Activated CD4-positive, alpha-beta T cell treated with anti-CD3 and anti-CD28 coated beads, Interleukin-2, amount 10 ng/mL, durations not matched to agents 24 days and 14 days (primary cell): Measurements from ENCODE around the gene RAB5IF. TPM values are rescaled to one million over a fixed set of nuclear protein-coding genes. Genes with fewer than 3 reads are reported as not detected.
"Not testable (repeated sequence)": the region's sequence is repeated elsewhere in the genome, so short reads cannot be mapped to it uniquely, and the experiment has no call there.

Experiments
- DNase-seq: peaks from one replicate; pipeline ENCODE4 v3.0.0; 2022
- H3K27ac Mint-ChIP-seq: one replicate; pipeline ENCODE4 v1.8.0; 2022; ENCODE audit warnings: mild to moderate bottlenecking, mixed read lengths
- H3K27me3 Mint-ChIP-seq: one replicate; pipeline ENCODE4 v1.8.0; 2022; ENCODE audit warnings: mixed read lengths
- H3K36me3 Mint-ChIP-seq: one replicate; pipeline ENCODE4 v1.8.0; 2022; ENCODE audit warnings: low read depth, mild to moderate bottlenecking, mixed read lengths
- H3K4me1 Mint-ChIP-seq: one replicate; pipeline ENCODE4 v1.8.0; 2021; ENCODE audit warnings: mixed read lengths
- H3K4me3 Mint-ChIP-seq: one replicate; pipeline ENCODE4 v1.8.0; 2022; ENCODE audit warnings: mild to moderate bottlenecking, moderate library complexity, mixed read lengths
- H3K9me3 Mint-ChIP-seq: one replicate; pipeline ENCODE4 v1.8.0; 2021; ENCODE audit warnings: mixed read lengths
- intact Hi-C: fragments of 100-400 bp; cut with micrococcal nuclease; formaldehyde crosslinking; loops from one replicate; pipeline ENCODE4 v1.15.1; 2023
- total RNA-seq: library from RNA; stranded (reverse); gene quantifications from 2 replicates; pipeline ENCODE4 v1.2.3, GENCODE V29; 2022

Gene RAB5IF
- total RNA-seq, 1 donor from 2014 or later = 122 TPM

- Mint-ChIP-seq H3K36me3 (peaks cover 66% of the 10 kb centered on the region), H3K9me3 (no peaks in the 10 kb centered on the region), H3K27ac (peak overlapping the region; percentile 62), H3K4me1 (peaks cover 28% of the 10 kb centered on the region), H3K4me3 (no peak overlapping the region), H3K27me3 (no peaks in the 10 kb centered on the region)
- intact Hi-C loops = no loop called here
- DNase-seq = no peak
Observed at GRCh38 chr20:36624944-36625324, 19.4 kb downstream of the RAB5IF start.

- Mint-ChIP-seq H3K27ac (peak overlapping the region; percentile 67), H3K4me3 (no peak overlapping the region), H3K4me1 (peaks cover 40% of the 10 kb centered on the region), H3K36me3 (peaks cover 77% of the 10 kb centered on the region), H3K9me3 (no peaks in the 10 kb centered on the region), H3K27me3 (no peaks in the 10 kb centered on the region)
- intact Hi-C loops = no loop called here
- no peak for DNase-seq
Observed at GRCh38 chr20:36628076-36628475, 22.5 kb downstream of the RAB5IF start.

- peak overlapping the region; percentile 89 for H3K27ac Mint-ChIP-seq
- intact Hi-C loops = no loop called here
- H3K36me3 Mint-ChIP-seq = peaks cover 65% of the 10 kb centered on the region
- H3K4me1 Mint-ChIP-seq = peaks cover 33% of the 10 kb centered on the region
- no peaks in the 10 kb centered on the region for H3K9me3 Mint-ChIP-seq
- H3K4me3 Mint-ChIP-seq = peak overlapping the region; percentile 76
- peak; percentile 84 for DNase-seq
- H3K27me3 Mint-ChIP-seq = no peaks in the 10 kb centered on the region
Observed at GRCh38 chr20:36629719-36630681, 24.4 kb downstream of the RAB5IF start.

- no peak for DNase-seq
- Mint-ChIP-seq H3K9me3 (no peaks in the 10 kb centered on the region), H3K4me3 (no peak overlapping the region), H3K27me3 (no peaks in the 10 kb centered on the region), H3K27ac (peak overlapping the region; percentile 65), H3K36me3 (peaks cover 59% of the 10 kb centered on the region), H3K4me1 (peaks cover 35% of the 10 kb centered on the region)
- intact Hi-C loops = no loop called here
Observed at GRCh38 chr20:36631646-36632045, 26.1 kb downstream of the RAB5IF start.

GRCh38 chr20:36632147-36632486 lies 26.5 kb downstream of the RAB5IF start:
- Mint-ChIP-seq H3K27ac (peak overlapping the region; percentile 65), H3K9me3 (no peaks in the 10 kb centered on the region), H3K4me3 (no peak overlapping the region), H3K4me1 (peaks cover 33% of the 10 kb centered on the region), H3K27me3 (no peaks in the 10 kb centered on the region), H3K36me3 (peaks cover 57% of the 10 kb centered on the region)
- intact Hi-C loops = no loop called here
- no peak for DNase-seq

- Mint-ChIP-seq H3K4me3 (no peak overlapping the region), H3K27ac (peak overlapping the region; percentile 65), H3K4me1 (peaks cover 31% of the 10 kb centered on the region), H3K27me3 (no peaks in the 10 kb centered on the region), H3K36me3 (peaks cover 54% of the 10 kb centered on the region), H3K9me3 (no peaks in the 10 kb centered on the region)
- intact Hi-C loops = no loop called here
- DNase-seq = no peak
Observed at GRCh38 chr20:36632487-36633284, 27.1 kb downstream of the RAB5IF start.

- H3K4me1 Mint-ChIP-seq = peaks cover 30% of the 10 kb centered on the region
- DNase-seq = no peak
- intact Hi-C loops = no loop called here
- no peaks in the 10 kb centered on the region for H3K27me3 Mint-ChIP-seq
- peaks cover 53% of the 10 kb centered on the region for H3K36me3 Mint-ChIP-seq
- H3K4me3 Mint-ChIP-seq = no peak overlapping the region
- no peaks in the 10 kb centered on the region for H3K9me3 Mint-ChIP-seq
- peak overlapping the region; percentile 29 for H3K27ac Mint-ChIP-seq
Observed at GRCh38 chr20:36633285-36633772, 27.8 kb downstream of the RAB5IF start.

- H3K9me3 Mint-ChIP-seq = no peaks in the 10 kb centered on the region
Observed at GRCh38 chr20:36634342-36634741, 28.8 kb downstream of the RAB5IF start.

GRCh38 chr20:36638876-36639400 lies 33.4 kb downstream of the RAB5IF start:
- H3K27ac Mint-ChIP-seq, H3K9me3 Mint-ChIP-seq, intact Hi-C loops, H3K27me3 Mint-ChIP-seq, DNase-seq, H3K4me3 Mint-ChIP-seq: not testable (repeated sequence)
- peaks cover 28% of the 10 kb centered on the region for H3K4me1 Mint-ChIP-seq
- H3K36me3 Mint-ChIP-seq = peaks cover 56% of the 10 kb centered on the region

More at GRCh38 chr20:36634342-36634741, 28.8 kb downstream of the RAB5IF start:
- Mint-ChIP-seq H3K27me3 (no peaks in the 10 kb centered on the region), H3K4me1 (peaks cover 27% of the 10 kb centered on the region), H3K27ac (peak overlapping the region; percentile 60), H3K4me3 (no peak overlapping the region), H3K36me3 (peaks cover 59% of the 10 kb centered on the region)
- DNase-seq = no peak
- intact Hi-C loops = no loop called here

GRCh38 chr20:36641506-36641843 lies 35.9 kb downstream of the RAB5IF start:
- Mint-ChIP-seq H3K4me3 (no peak overlapping the region), H3K27me3 (no peaks in the 10 kb centered on the region), H3K36me3 (peaks cover 54% of the 10 kb centered on the region), H3K9me3 (no peaks in the 10 kb centered on the region), H3K4me1 (peaks cover 43% of the 10 kb centered on the region), H3K27ac (peak overlapping the region; percentile 71)
- DNase-seq = no peak
- intact Hi-C loops = loop anchor here (10.0 kb wide), 1 partner anchor 83 kb away; no protein-coding TSS in a partner anchor

- no peak for DNase-seq
- H3K36me3 Mint-ChIP-seq = peaks cover 52% of the 10 kb centered on the region
Observed at GRCh38 chr20:36642136-36642535, 36.6 kb downstream of the RAB5IF start.

GRCh38 chr20:36644032-36644705 lies 38.6 kb downstream of the RAB5IF start:
- Mint-ChIP-seq H3K27me3 (no peaks in the 10 kb centered on the region), H3K9me3 (no peaks in the 10 kb centered on the region), H3K4me1 (peaks cover 50% of the 10 kb centered on the region), H3K36me3 (peaks cover 39% of the 10 kb centered on the region), H3K4me3 (peak overlapping the region; percentile 98), H3K27ac (peak overlapping the region; percentile 98)
- DNase-seq = peak; percentile 87
- intact Hi-C loops = loop anchor here (1.0 to 10.0 kb wide), 3 partner anchors 31 to 81 kb away; partner anchors contain the start of gene RAB5IF

More at GRCh38 chr20:36642136-36642535, 36.6 kb downstream of the RAB5IF start:
- no peaks in the 10 kb centered on the region for H3K9me3 Mint-ChIP-seq
- intact Hi-C loops = loop anchor here (10.0 kb wide), 1 partner anchor 83 kb away; no protein-coding TSS in a partner anchor
- peak overlapping the region; percentile 68 for H3K4me3 Mint-ChIP-seq
- peaks cover 47% of the 10 kb centered on the region for H3K4me1 Mint-ChIP-seq
- H3K27ac Mint-ChIP-seq = peak overlapping the region; percentile 98
- no peaks in the 10 kb centered on the region for H3K27me3 Mint-ChIP-seq

GRCh38 chr20:36644706-36645095 lies 39.1 kb downstream of the RAB5IF start:
- Mint-ChIP-seq H3K4me1 (peaks cover 52% of the 10 kb centered on the region), H3K4me3 (peak overlapping the region; percentile 98), H3K27ac (peak overlapping the region; percentile 98), H3K9me3 (no peaks in the 10 kb centered on the region), H3K27me3 (no peaks in the 10 kb centered on the region), H3K36me3 (peaks cover 36% of the 10 kb centered on the region)
- intact Hi-C loops = loop anchor here (1.0 to 10.0 kb wide), 3 partner anchors 32 to 80 kb away; partner anchors contain the start of gene RAB5IF
- DNase-seq = no peak
